ENCODE data around the gene ADAMTS13. TPM values are rescaled to one million over a fixed set of nuclear protein-coding genes. Genes with fewer than 3 reads are reported as not detected.

ADAMTS13 gene
- polyA plus RNA-seq, 1 donor from 2014 or later = 13.5 TPM

GRCh38 chr9:133505901-133506652 is 83.9 kb downstream of the ADAMTS13 start:
- Histone ChIP-seq H3K4me2 (ENCODE audit: low read length) (no peak overlapping the region), H3K9me2 (ENCODE audit: insufficient read depth, low read length) (no peaks in the 10 kb centered on the region), H3F3A (ENCODE audit: insufficient read depth, low read length, poor library complexity, severe bottlenecking) (no peaks in the 10 kb centered on the region), H3K4me3 (ENCODE audit: low read length) (no peak overlapping the region), H3K27ac (ENCODE audit: low read length) (no peak overlapping the region), H3K9me3 (ENCODE audit: low read length) (no peaks in the 10 kb centered on the region), H3K79me2 (replicated peaks; ENCODE audit: insufficient read depth, low read length) (no peaks in the 10 kb centered on the region), H3K9ac (ENCODE audit: low read length) (no peak overlapping the region), H3K36me3 (ENCODE audit: insufficient read depth, low read length) (no peaks in the 10 kb centered on the region), H4K20me1 (ENCODE audit: insufficient read depth) (no peaks in the 10 kb centered on the region), H3K27me3 (ENCODE audit: insufficient read depth, low read depth, low read length) (no peaks in the 10 kb centered on the region), H2AFZ (ENCODE audit: low read depth, low read length) (no peak overlapping the region)
- TF ChIP-seq TAF1 (IDR thresholded peaks at IDR 0.05; ENCODE audit: low read depth) = no peak

GRCh38 chr9:133506653-133507038 is 84.5 kb downstream of the ADAMTS13 start:
- no peaks in the 10 kb centered on the region for H4K20me1 ChIP-seq (ENCODE audit: insufficient read depth)
- H3K4me3 ChIP-seq (ENCODE audit: low read length) = no peak overlapping the region
- H3K36me3 ChIP-seq (ENCODE audit: insufficient read depth, low read length) = no peaks in the 10 kb centered on the region
- no peak overlapping the region for H3K4me2 ChIP-seq (ENCODE audit: low read length)
- no peak overlapping the region for H3K9ac ChIP-seq (ENCODE audit: low read length)
- TF ChIP-seq REST (IDR thresholded peaks at IDR 0.05; ENCODE audit: borderline replicate concordance) (no peak), EZH2 (IDR thresholded peaks at IDR 0.05; ENCODE audit: borderline replicate concordance, insufficient read depth, low read length, poor library complexity, severe bottlenecking) (no peak), SMC3 (conservative IDR thresholded peaks at IDR 0.05; ENCODE audit: poor library complexity) (no peak), RAD21 (conservative IDR thresholded peaks at IDR 0.05) (no peak), EP300 (conservative IDR thresholded peaks at IDR 0.05; ENCODE audit: poor library complexity, severe bottlenecking) (no peak), POLR2AphosphoS5 (IDR thresholded peaks at IDR 0.05) (no peak), TAF1 (IDR thresholded peaks at IDR 0.05; ENCODE audit: low read depth) (no peak), CTCF (IDR thresholded peaks at IDR 0.05; ENCODE audit: poor library complexity, severe bottlenecking) (no peak), MXI1 (conservative IDR thresholded peaks at IDR 0.05; ENCODE audit: poor library complexity, severe bottlenecking) (no peak)
- H3K79me2 ChIP-seq (replicated peaks; ENCODE audit: insufficient read depth, low read length) = no peaks in the 10 kb centered on the region
- H3K9me3 ChIP-seq (ENCODE audit: low read length) = no peaks in the 10 kb centered on the region
- H3K9me2 ChIP-seq (ENCODE audit: insufficient read depth, low read length) = no peaks in the 10 kb centered on the region
- no peak overlapping the region for H2AFZ ChIP-seq (ENCODE audit: low read depth, low read length)
- no peaks in the 10 kb centered on the region for H3F3A ChIP-seq (ENCODE audit: insufficient read depth, low read length, poor library complexity, severe bottlenecking)
- no peak overlapping the region for H3K27ac ChIP-seq (ENCODE audit: low read length)
- H3K27me3 ChIP-seq (ENCODE audit: insufficient read depth, low read depth, low read length) = no peaks in the 10 kb centered on the region
